T-cell (primary cell): Measurements from ENCODE around the gene STAC3. TPM values are rescaled to one million over a fixed set of nuclear protein-coding genes. Genes with fewer than 3 reads are reported as not detected.
A peak's percentile ranks its signal among the peaks of the same experiment; 100 is the strongest.

Experiments
- ATAC-seq, 4 experiments: fragments of 200-7000 bp in 3 of 4; fragments of 150-1000 bp in 1 of 4; cut with Tn5 transposase; replicated peaks in 1 of 4; 1 replicate in 3 of 4; 2 replicates in 1 of 4; pipeline ENCODE4 v1.10.0; 2021; ENCODE audit warnings: moderate library complexity in 3 of 4, mild to moderate bottlenecking in 2 of 4, moderate number of reproducible peaks in 1 of 4
- CTCF ChIA-PET, 2 donors: fragments of 300-600 bp; sonication (Branson Sonifier 250); formaldehyde crosslinking; loops; one replicate each; lab custom pipeline; 2022; ENCODE audit warnings: antibody characterized with exemption in 2 of 2; lab: Charles Lee
- POLR2A ChIA-PET, 2 donors: fragments of 300-600 bp; sonication (Branson Sonifier 250); formaldehyde crosslinking; loops; one replicate each; lab custom pipeline; 2022; ENCODE audit warnings: antibody characterized with exemption in 2 of 2; lab: Charles Lee
- DNase-seq, 35 experiments: peaks; one replicate each; pipeline versions ENCODE4 v3.0.0 to v3.0.0-alpha.2; 2013 to 2023
- H3K27ac ChIP-seq: one replicate; pipeline ENCODE4 v1.5.1; 2013; ENCODE audit warnings: low read length
- H3K27me3 ChIP-seq, 2 experiments: replicated peaks in 1 of 2; 1 replicate in 1 of 2; 2 replicates in 1 of 2; pipeline versions ENCODE4 v1.6.1 to v1.7.0; 2013; ENCODE audit warnings: low read length in 1 of 2, mixed read lengths in 1 of 2; ENCODE audit not compliant: control insufficient read depth in 2 of 2, insufficient read depth in 2 of 2; ENCODE audit errors: extremely low read depth in 1 of 2
- H3K36me3 ChIP-seq, 2 donors: 1 replicate in 1 of 2; 2 replicates in 1 of 2; pipeline versions ENCODE4 v1.6.1 to v1.7.0; 2013; ENCODE audit warnings: low read length in 1 of 2; ENCODE audit not compliant: control insufficient read depth in 2 of 2, insufficient read depth in 1 of 2; ENCODE audit errors: extremely low read depth in 1 of 2
- H3K4me1 ChIP-seq, 2 experiments: 1 replicate in 1 of 2; 2 replicates in 1 of 2; pipeline versions ENCODE4 v1.6.1 to v1.7.0; 2013; ENCODE audit warnings: low read length in 2 of 2, mixed read lengths in 1 of 2; ENCODE audit not compliant: insufficient read depth in 2 of 2, control insufficient read depth in 1 of 2; ENCODE audit errors: extremely low read depth in 1 of 2
- H3K4me3 ChIP-seq, 2 donors: 1 replicate in 1 of 2; 2 replicates in 1 of 2; pipeline versions ENCODE4 v1.5.1 to v1.7.0; 2013; ENCODE audit warnings: mild to moderate bottlenecking in 2 of 2, low read length in 1 of 2, moderate library complexity in 1 of 2; ENCODE audit not compliant: control insufficient read depth in 1 of 2; ENCODE audit errors: extremely low read depth in 1 of 2
- H3K9me3 ChIP-seq: 2 replicates; pipeline ENCODE4 v1.7.0; 2013
- H3K27ac Mint-ChIP-seq, 2 donors: one replicate each; pipeline ENCODE4 v1.8.0; 2020 to 2021; ENCODE audit warnings: mild to moderate bottlenecking in 2 of 2, mixed read lengths in 2 of 2
- H3K27me3 Mint-ChIP-seq, 2 donors: one replicate each; pipeline ENCODE4 v1.8.0; 2021 to 2022; ENCODE audit warnings: mixed read lengths in 2 of 2
- H3K36me3 Mint-ChIP-seq: one replicate; pipeline ENCODE4 v1.8.0; 2021; ENCODE audit warnings: mixed read lengths
- H3K4me1 Mint-ChIP-seq, 3 donors: one replicate each; pipeline ENCODE4 v1.8.0; 2020 to 2022; ENCODE audit warnings: mixed read lengths in 3 of 3, mild to moderate bottlenecking in 1 of 3
- H3K4me3 Mint-ChIP-seq, 3 donors: one replicate each; pipeline ENCODE4 v1.8.0; 2020 to 2022; ENCODE audit warnings: mild to moderate bottlenecking in 3 of 3, mixed read lengths in 3 of 3, moderate library complexity in 3 of 3
- H3K9me3 Mint-ChIP-seq, 3 donors: one replicate each; pipeline ENCODE4 v1.8.0; 2020 to 2022; ENCODE audit warnings: mixed read lengths in 3 of 3
- WGBS: methylation state at CpG from one replicate; pipeline ENCODE4 v1.1.5; 2013; ENCODE audit warnings: missing lambda C conversion rate; ENCODE audit not compliant: insufficient coverage; 5-methylcytosine and 5-hydroxymethylcytosine counted together
- total RNA-seq, 35 experiments: library from RNA in 6 of 35; stranded (reverse) in 6 of 35; fragments of 120-200 nt in 1 of 35; gene quantifications; one replicate each; pipeline versions ENCODE4 v1.2.1 to v1.2.4 and lab custom pipeline; 2013 to 2026

The STAC3 gene
- total RNA-seq, 5 donors from 2014 or later (not counting 1 experiment from before 2014, with no cell fraction given) = 1.3 to 4.9 (median 2.9) TPM

GRCh38 chr12:57238854-57239554 lies 12.0 kb downstream of the STAC3 start:
- Histone ChIP-seq H3K4me1 (peaks cover 46 to 93% of the 10 kb centered on the region in 2 experiments), H3K4me3 (peak overlapping the region; percentile 73 to 78), H3K36me3 (peaks cover 3 to 5% of the 10 kb centered on the region in 2 donors), H3K9me3 (no peaks in the 10 kb centered on the region), H3K27ac (no peak overlapping the region), H3K27me3 (peaks cover 12 to 93% of the 10 kb centered on the region in 2 experiments)
- ATAC-seq (peak; percentile 58 to 75 (median 60)), DNase-seq (peak; percentile 54 to 95 (median 78))
- 3% methylated on average over 37 of the region's 47 CpGs for WGBS
- Mint-ChIP-seq H3K36me3 (peaks cover 11% of the 10 kb centered on the region), H3K27me3 (peaks cover 40 to 61% of the 10 kb centered on the region in 2 donors), H3K4me1 (peaks cover 65 to 85% (median 82%) of the 10 kb centered on the region in 3 donors), H3K4me3 (peak overlapping the region; percentile 92 to 95 (median 92)), H3K9me3 (no peaks in the 10 kb centered on the region), H3K27ac (peak overlapping the region in 1 of 2 donors; percentile 78)
- ChIA-PET POLR2A (no interaction called here), CTCF (interaction anchor here (0.6 to 8.2 kb wide), 11 partner anchors 9 to 176 kb away, joined by 3 to 66 read pairs (median 5); partner anchors contain the start of genes SHMT2 (in 2 of the 2) and STAT6 (in 1 of the 2))

GRCh38 chr12:57237932-57238853 lies 12.8 kb downstream of the STAC3 start:
- ChIA-PET CTCF (interaction anchor here (0.6 to 8.2 kb wide), 11 partner anchors 8 to 176 kb away, joined by 3 to 66 read pairs (median 7); partner anchors contain the start of gene SHMT2 (in 2 of the 2)), POLR2A (interaction anchor here in 1 of 2 donors (0.6 kb wide), 1 partner anchor 45 kb away, joined by 3 read pairs; no protein-coding TSS in a partner anchor)
- DNase-seq (peak in 4 of 35 experiments; percentile 29 to 51 (median 32)), ATAC-seq (no peak)
- Histone ChIP-seq H3K4me1 (peaks cover 42 to 92% of the 10 kb centered on the region in 2 experiments), H3K27me3 (peaks cover 12 to 88% of the 10 kb centered on the region in 2 experiments), H3K4me3 (peak overlapping the region; percentile 73 to 78), H3K9me3 (no peaks in the 10 kb centered on the region), H3K36me3 (peaks cover 11 to 13% of the 10 kb centered on the region in 2 donors), H3K27ac (no peak overlapping the region)
- WGBS = 7% methylated on average over 31 of the region's 63 CpGs
- Mint-ChIP-seq H3K4me3 (peak overlapping the region; percentile 92 to 95 (median 92)), H3K36me3 (peaks cover 19% of the 10 kb centered on the region), H3K9me3 (no peaks in the 10 kb centered on the region), H3K27me3 (peaks cover 39 to 56% of the 10 kb centered on the region in 2 donors), H3K4me1 (peaks cover 60 to 80% (median 77%) of the 10 kb centered on the region in 3 donors), H3K27ac (peak overlapping the region in 1 of 2 donors; percentile 78)

GRCh38 chr12:57237596-57237931 lies 13.4 kb downstream of the STAC3 start:
- DNase-seq (no peak), ATAC-seq (no peak)
- H3K4me3 Mint-ChIP-seq = peak overlapping the region; percentile 59 to 95 (median 74)
- 83% methylated on average over 1 of the region's 5 CpGs for WGBS
- Histone ChIP-seq H3K9me3 (no peaks in the 10 kb centered on the region), H3K4me3 (peak overlapping the region in 1 of 2 donors; percentile 73), H3K27me3 (peaks cover 12 to 83% of the 10 kb centered on the region in 2 experiments), H3K27ac (no peak overlapping the region), H3K4me1 (peaks cover 37 to 86% of the 10 kb centered on the region in 2 experiments), H3K36me3 (peaks cover 17 to 19% of the 10 kb centered on the region in 2 donors)
- peaks cover 36 to 51% of the 10 kb centered on the region in 2 donors for H3K27me3 Mint-ChIP-seq
- H3K9me3 Mint-ChIP-seq = no peaks in the 10 kb centered on the region
- CTCF ChIA-PET = interaction anchor here (0.6 to 3.3 kb wide), 7 partner anchors 8 to 491 kb away, joined by 3 to 39 read pairs (median 7); partner anchors contain the start of gene SHMT2 (in 2 of the 2)
- H3K27ac Mint-ChIP-seq = peak overlapping the region in 1 of 2 donors; percentile 73
- H3K36me3 Mint-ChIP-seq = peaks cover 25% of the 10 kb centered on the region
- POLR2A ChIA-PET = interaction anchor here in 1 of 2 donors (0.6 kb wide), 1 partner anchor 44 kb away, joined by 3 read pairs; no protein-coding TSS in a partner anchor
- peaks cover 55 to 77% (median 71%) of the 10 kb centered on the region in 3 donors for H3K4me1 Mint-ChIP-seq

GRCh38 chr12:57236925-57237595 lies 13.9 kb downstream of the STAC3 start:
- DNase-seq (peak in 1 of 35 experiments; percentile 18), ATAC-seq (no peak)
- no peak overlapping the region for H3K4me3 ChIP-seq
- no peaks in the 10 kb centered on the region for H3K9me3 ChIP-seq
- Mint-ChIP-seq H3K36me3 (peaks cover 30% of the 10 kb centered on the region), H3K9me3 (no peaks in the 10 kb centered on the region), H3K4me1 (peaks cover 52 to 74% (median 65%) of the 10 kb centered on the region in 3 donors), H3K27me3 (peaks cover 36 to 46% of the 10 kb centered on the region in 2 donors), H3K27ac (no peak overlapping the region), H3K4me3 (peak overlapping the region in 2 of 3 donors; percentile 37 to 95)
- ChIA-PET CTCF (interaction anchor here (0.6 to 3.3 kb wide), 5 partner anchors 8 to 491 kb away, joined by 3 to 39 read pairs (median 9); partner anchors contain the start of gene SHMT2 (in 1 of the 2)), POLR2A (no interaction called here)
- peaks cover 17 to 24% of the 10 kb centered on the region in 2 donors for H3K36me3 ChIP-seq
- WGBS = 22% methylated on average over 4 of the region's 9 CpGs
- peaks cover 34 to 80% of the 10 kb centered on the region in 2 experiments for H3K4me1 ChIP-seq
- H3K27me3 ChIP-seq = peaks cover 12 to 83% of the 10 kb centered on the region in 2 experiments
- no peak overlapping the region for H3K27ac ChIP-seq

GRCh38 chr12:57236201-57236924 lies 14.6 kb downstream of the STAC3 start:
- Histone ChIP-seq H3K27me3 (peaks cover 12 to 77% of the 10 kb centered on the region in 2 experiments), H3K36me3 (peaks cover 17 to 31% of the 10 kb centered on the region in 2 donors), H3K9me3 (no peaks in the 10 kb centered on the region), H3K4me1 (peaks cover 30 to 77% of the 10 kb centered on the region in 2 experiments), H3K27ac (no peak overlapping the region), H3K4me3 (no peak overlapping the region)
- Mint-ChIP-seq H3K27ac (no peak overlapping the region), H3K4me3 (peak overlapping the region in 1 of 3 donors; percentile 95), H3K4me1 (peaks cover 45 to 72% (median 58%) of the 10 kb centered on the region in 3 donors), H3K36me3 (peaks cover 36% of the 10 kb centered on the region), H3K9me3 (no peaks in the 10 kb centered on the region), H3K27me3 (peaks cover 36 to 39% of the 10 kb centered on the region in 2 donors)
- 23% methylated on average over 15 of the region's 40 CpGs for WGBS
- CTCF ChIA-PET = interaction anchor here (1.9 to 3.3 kb wide), 4 partner anchors 7 to 22 kb away, joined by 6 to 39 read pairs (median 15); partner anchors contain the start of gene SHMT2 (in 1 of the 2)
- POLR2A ChIA-PET = no interaction called here
- no peak for ATAC-seq
- no peak for DNase-seq
